ENCODE data around the gene DYRK1A. TPM values are rescaled to one million over a fixed set of nuclear protein-coding genes. Genes with fewer than 3 reads are reported as not detected.

DYRK1A gene
- total RNA-seq, 1 experiment from 2014 or later = 49.3 TPM

DNA sequence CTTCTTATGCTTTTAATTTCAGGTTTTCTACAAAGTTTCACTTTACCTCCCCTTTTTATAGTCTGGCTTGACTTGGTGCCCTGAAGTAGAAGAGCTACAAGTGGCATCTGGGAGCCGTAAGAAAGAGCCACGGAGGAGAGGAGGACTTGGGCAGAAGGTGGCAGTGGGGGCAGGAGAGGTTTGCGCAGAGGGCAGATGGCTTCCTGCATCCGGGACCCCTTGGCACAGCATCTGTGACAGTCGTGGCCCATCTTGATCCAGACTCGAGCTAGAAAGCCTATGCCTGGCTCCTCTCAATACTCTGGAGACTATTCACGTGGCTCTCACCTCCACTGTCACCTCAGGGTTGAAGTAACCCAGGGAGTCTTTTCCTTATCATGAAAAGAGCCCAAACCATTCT is 169.1 kb downstream of the DYRK1A start:
- H2AFZ ChIP-seq (ENCODE audit: low read depth, low read length, poor library complexity, severe bottlenecking) = no peak overlapping the region
- no peaks in the 10 kb centered on the region for H3K9me3 ChIP-seq (ENCODE audit: control insufficient read depth in 1 of 2, insufficient read depth in 1 of 2, low read depth in 1 of 2, low read length in 2 of 2)
- H3K36me3 ChIP-seq (ENCODE audit: control insufficient read depth in 1 of 2, insufficient read depth in 2 of 2, low read length in 2 of 2) = no peaks in the 10 kb centered on the region
- ChIA-PET POLR2A (no interaction called here), RAD21 (ENCODE audit: low non-redundant PET in 1 of 2, low total read pairs in 2 of 2, uncharacterized antibody in 2 of 2, unreplicated experiment in 2 of 2) (no interaction called here), CTCF (no interaction called here)
- H3K4me2 ChIP-seq (ENCODE audit: low read length) = no peak overlapping the region
- no peaks in the 10 kb centered on the region for H3K27me3 ChIP-seq (ENCODE audit: insufficient read depth, low read length)
- DNase-seq (ENCODE audit: low read depth, low spot score) (no peak), ATAC-seq (no peak)
- peaks cover 25 to 27% of the 10 kb centered on the region in 2 experiments for H3K4me1 ChIP-seq (ENCODE audit: control insufficient read depth in 1 of 2, insufficient read depth in 2 of 2, low read length in 2 of 2)
- no peaks in the 10 kb centered on the region for H3K79me2 ChIP-seq (ENCODE audit: insufficient read depth, low read length)
- H3K9me2 ChIP-seq (ENCODE audit: insufficient read depth) = no peaks in the 10 kb centered on the region
- H4K20me1 ChIP-seq (ENCODE audit: insufficient read depth) = no peaks in the 10 kb centered on the region
- no peak overlapping the region for H3K9ac ChIP-seq (ENCODE audit: low read length)
- H3K4me3 ChIP-seq (replicated peaks in 1 of 2; ENCODE audit: low read depth in 1 of 2, low read length in 2 of 2) = no peak overlapping the region
- TF ChIP-seq JUND (IDR thresholded peaks at IDR 0.05) (no peak), POLR2AphosphoS5 (IDR thresholded peaks at IDR 0.05; ENCODE audit: low read depth, low read length) (no peak), CEBPB (IDR thresholded peaks at IDR 0.05; ENCODE audit: low read depth) (no peak), EGR1 (IDR thresholded peaks at IDR 0.05; ENCODE audit: low read depth) (no peak), ZNF274 (IDR thresholded peaks at IDR 0.05; ENCODE audit: low read depth, low read length) (no peak), ELF1 (IDR thresholded peaks at IDR 0.05; ENCODE audit: borderline replicate concordance, low read depth) (no peak), EZH2phosphoT487 (IDR thresholded peaks at IDR 0.05; ENCODE audit: borderline replicate concordance) (no peak), POLR2A (IDR thresholded peaks at IDR 0.05; ENCODE audit: borderline replicate concordance, extremely low read depth, insufficient read depth, insufficient read length) (no peak), CBX3 (IDR thresholded peaks at IDR 0.05; ENCODE audit: low read depth) (no peak), YY1 (IDR thresholded peaks at IDR 0.05; ENCODE audit: extremely low read depth, insufficient replicate concordance, low read depth, low read length) (no peak), SP1 (IDR thresholded peaks at IDR 0.05; ENCODE audit: low read depth) (no peak), FOSL1 (IDR thresholded peaks at IDR 0.05; ENCODE audit: low read depth) (no peak), RAD21 (IDR thresholded peaks at IDR 0.05; ENCODE audit: low read depth) (no peak)
- TF ChIP-seq, protein P1, sequence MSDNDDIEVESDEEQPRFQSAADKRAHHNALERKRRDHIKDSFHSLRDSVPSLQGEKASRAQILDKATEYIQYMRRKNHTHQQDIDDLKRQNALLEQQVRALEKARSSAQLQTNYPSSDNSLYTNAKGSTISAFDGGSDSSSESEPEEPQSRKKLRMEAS (IDR thresholded peaks at IDR 0.05) = no peak
- TF ChIP-seq, protein P2, sequence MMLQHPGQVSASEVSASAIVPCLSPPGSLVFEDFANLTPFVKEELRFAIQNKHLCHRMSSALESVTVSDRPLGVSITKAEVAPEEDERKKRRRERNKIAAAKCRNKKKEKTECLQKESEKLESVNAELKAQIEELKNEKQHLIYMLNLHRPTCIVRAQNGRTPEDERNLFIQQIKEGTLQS (IDR thresholded peaks at IDR 0.05) = no peak
- TF ChIP-seq, protein P3, sequence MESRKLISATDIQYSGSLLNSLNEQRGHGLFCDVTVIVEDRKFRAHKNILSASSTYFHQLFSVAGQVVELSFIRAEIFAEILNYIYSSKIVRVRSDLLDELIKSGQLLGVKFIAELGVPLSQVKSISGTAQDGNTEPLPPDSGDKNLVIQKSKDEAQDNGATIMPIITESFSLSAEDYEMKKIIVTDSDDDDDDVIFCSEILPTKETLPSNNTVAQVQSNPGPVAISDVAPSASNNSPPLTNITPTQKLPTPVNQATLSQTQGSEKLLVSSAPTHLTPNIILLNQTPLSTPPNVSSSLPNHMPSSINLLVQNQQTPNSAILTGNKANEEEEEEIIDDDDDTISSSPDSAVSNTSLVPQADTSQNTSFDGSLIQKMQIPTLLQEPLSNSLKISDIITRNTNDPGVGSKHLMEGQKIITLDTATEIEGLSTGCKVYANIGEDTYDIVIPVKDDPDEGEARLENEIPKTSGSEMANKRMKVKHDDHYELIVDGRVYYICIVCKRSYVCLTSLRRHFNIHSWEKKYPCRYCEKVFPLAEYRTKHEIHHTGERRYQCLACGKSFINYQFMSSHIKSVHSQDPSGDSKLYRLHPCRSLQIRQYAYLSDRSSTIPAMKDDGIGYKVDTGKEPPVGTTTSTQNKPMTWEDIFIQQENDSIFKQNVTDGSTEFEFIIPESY (IDR thresholded peaks at IDR 0.05; ENCODE audit: extremely low read depth, insufficient replicate concordance, low read length) = no peak
- no peak overlapping the region for H3K27ac ChIP-seq (ENCODE audit: low read depth, low read length)
- BruUV-seq (replicated peaks) = no TSS peak
- intact Hi-C loops (cut with micrococcal nuclease) = no loop called here
